WI38 (cell line): ENCODE results near the gene RBBP8.

Experiments used
- H3K4me3 ChIP-seq: 2 replicates; pipeline ENCODE4 v1.5.1; 2011; ENCODE audit warnings: low read depth, mild to moderate bottlenecking, control low read depth, low read length
- CTCF ChIP-seq: IDR thresholded peaks from 2 replicates; pipeline ENCODE4 v1.5.1; 2012; ENCODE audit warnings: low read depth, mild to moderate bottlenecking, control low read depth, low read length

The RBBP8 gene

GRCh38 chr18:22961156-22961555 is 28.0 kb downstream of the RBBP8 start:
- no peak for TF ChIP-seq CTCF
- no peak overlapping the region for H3K4me3 ChIP-seq

GRCh38 chr18:22962004-22962403 is 28.9 kb downstream of the RBBP8 start:
- H3K4me3 ChIP-seq, result no peak overlapping the region
- no peak for TF ChIP-seq CTCF

GRCh38 chr18:22964116-22964515 is 31.0 kb downstream of the RBBP8 start:
- no peak for TF ChIP-seq CTCF
- no peak overlapping the region for H3K4me3 ChIP-seq

- TF ChIP-seq CTCF, result no peak
- no peak overlapping the region for H3K4me3 ChIP-seq
Observed at GRCh38 chr18:22964722-22965121, 31.6 kb downstream of the RBBP8 start.

GRCh38 chr18:22971038-22971437 is 37.9 kb downstream of the RBBP8 start:
- no peak for TF ChIP-seq CTCF
- H3K4me3 ChIP-seq, result no peak overlapping the region

- H3K4me3 ChIP-seq, result no peak overlapping the region
- no peak for TF ChIP-seq CTCF
Observed at GRCh38 chr18:22974001-22974400, 40.9 kb downstream of the RBBP8 start.

GRCh38 chr18:22974707-22975106 is 41.6 kb downstream of the RBBP8 start:
- no peak for TF ChIP-seq CTCF
- H3K4me3 ChIP-seq, result no peak overlapping the region
